HepG2 (cell line): ENCODE data around the gene HOMEZ. TPM values are rescaled to one million over a fixed set of nuclear protein-coding genes. Genes with fewer than 3 reads are reported as not detected.

ENCODE experiments used
- ATF1 ChIP-seq: IDR thresholded peaks from 2 replicates; pipeline ENCODE4 v1.6.1; 2016; ENCODE audit warnings: mild to moderate bottlenecking, control low read depth
- BORCS8-MEF2B ChIP-seq: sonication (generic); formaldehyde crosslinking; IDR thresholded peaks from 2 replicates; pipeline ENCODE4 v1.8.0; 2022; ENCODE audit warnings: mild to moderate bottlenecking, missing genetic modification reagents
- CEBPG ChIP-seq: IDR thresholded peaks from 2 replicates; pipeline ENCODE4 v1.6.1; 2016
- FIP1L1 ChIP-seq: fragments of 200-400 bp; formaldehyde crosslinking; IDR thresholded peaks from 2 replicates; pipeline ENCODE4 v1.6.1; 2018; ENCODE audit warnings: low read depth, mild to moderate bottlenecking, low read length, moderate library complexity, borderline replicate concordance; ENCODE audit not compliant: insufficient read depth
- FOXC1 ChIP-seq: sonication (generic); formaldehyde crosslinking; IDR thresholded peaks from 2 replicates; pipeline ENCODE4 v1.8.0; 2022; ENCODE audit warnings: mild to moderate bottlenecking, missing genetic modification reagents, borderline replicate concordance
- HDAC1 ChIP-seq: sonication (generic); formaldehyde crosslinking; IDR thresholded peaks from 2 replicates; pipeline ENCODE4 v1.5.1; 2020; ENCODE audit warnings: mild to moderate bottlenecking, missing genetic modification reagents
- SNAI1 ChIP-seq: sonication (generic); formaldehyde crosslinking; IDR thresholded peaks from 2 replicates; pipeline ENCODE4 v1.5.0; 2020; ENCODE audit warnings: mild to moderate bottlenecking, missing genetic modification reagents, borderline replicate concordance
- SOX5 ChIP-seq: IDR thresholded peaks from 2 replicates; pipeline ENCODE4 v1.6.1; 2016; ENCODE audit warnings: borderline replicate concordance
- TMF1 ChIP-seq: sonication (generic); formaldehyde crosslinking; IDR thresholded peaks from 2 replicates; pipeline ENCODE4 v1.8.1; 2022; ENCODE audit warnings: low read depth, missing genetic modification reagents
- ZNF230 ChIP-seq: sonication (generic); formaldehyde crosslinking; IDR thresholded peaks from 2 replicates; pipeline ENCODE4 v1.4.0; 2020; ENCODE audit warnings: mild to moderate bottlenecking, missing genetic modification reagents
- ZNF383 ChIP-seq: sonication (generic); formaldehyde crosslinking; IDR thresholded peaks from 2 replicates; pipeline ENCODE4 v1.4.0; 2020; ENCODE audit warnings: missing genetic modification reagents, mild to moderate bottlenecking, borderline replicate concordance
- ZNF543 ChIP-seq: sonication (generic); formaldehyde crosslinking; IDR thresholded peaks from 2 replicates; pipeline ENCODE4 v1.4.0; 2020; ENCODE audit warnings: mild to moderate bottlenecking, missing genetic modification reagents
- ZNF557 ChIP-seq: sonication (generic); formaldehyde crosslinking; IDR thresholded peaks from 2 replicates; pipeline ENCODE4 v1.4.0; 2020; ENCODE audit warnings: missing genetic modification reagents
- polyA plus RNA-seq, 8 experiments: library from polyadenylated mRNA; depleted of rRNA in 3 of 8; stranded (reverse) in 7 of 8; unstranded in 1 of 8; fragments of >200 nt; fragmentation: Illumina TruSeq in 4 of 8; extraction: Trizol in 4 of 8; gene quantifications; 2 replicates each; pipeline versions ENCODE4 v1.2.1 to v1.2.3, GENCODE V29; 2011 to 2016; ENCODE audit warnings: low read depth in 4 of 8, missing spikeins in 1 of 8, mixed read lengths in 1 of 8; ENCODE audit not compliant: insufficient read depth in 1 of 8
- total RNA-seq, 5 experiments: library from RNA; depleted of rRNA; stranded (reverse); fragments of >200 nt; fragmentation: Illumina TruSeq; extraction: Trizol; gene quantifications; 2 replicates each; pipeline ENCODE4 v1.2.3, GENCODE V29; 2016; ENCODE audit warnings: low read depth in 1 of 5
- TF ChIP-seq, protein P1 (sequence below): sonication (generic); formaldehyde crosslinking; IDR thresholded peaks from 2 replicates; pipeline ENCODE4 v1.4.0; 2020; ENCODE audit warnings: missing genetic modification reagents, borderline replicate concordance
- TF ChIP-seq, protein P2 (sequence below): sonication (generic); formaldehyde crosslinking; IDR thresholded peaks from 2 replicates; pipeline ENCODE4 v1.8.1; 2023; ENCODE audit warnings: mild to moderate bottlenecking, missing genetic modification reagents
- TF ChIP-seq, protein P3 (sequence below): sonication (generic); formaldehyde crosslinking; conservative IDR thresholded peaks from 2 replicates; pipeline ENCODE4 v1.5.0; 2020; ENCODE audit warnings: missing genetic modification reagents
- TF ChIP-seq, protein P4 (sequence below): sonication (generic); formaldehyde crosslinking; IDR thresholded peaks from 2 replicates; pipeline ENCODE4 v1.4.0; 2020; ENCODE audit warnings: low read depth, mild to moderate bottlenecking, missing genetic modification reagents

Gene HOMEZ
- total and polyA plus RNA-seq, 2 of the 13 experiments (the other 11 are each of a cell fraction or from before 2014, with no cell fraction given), result 14.5 to 31.8 TPM

DNA sequence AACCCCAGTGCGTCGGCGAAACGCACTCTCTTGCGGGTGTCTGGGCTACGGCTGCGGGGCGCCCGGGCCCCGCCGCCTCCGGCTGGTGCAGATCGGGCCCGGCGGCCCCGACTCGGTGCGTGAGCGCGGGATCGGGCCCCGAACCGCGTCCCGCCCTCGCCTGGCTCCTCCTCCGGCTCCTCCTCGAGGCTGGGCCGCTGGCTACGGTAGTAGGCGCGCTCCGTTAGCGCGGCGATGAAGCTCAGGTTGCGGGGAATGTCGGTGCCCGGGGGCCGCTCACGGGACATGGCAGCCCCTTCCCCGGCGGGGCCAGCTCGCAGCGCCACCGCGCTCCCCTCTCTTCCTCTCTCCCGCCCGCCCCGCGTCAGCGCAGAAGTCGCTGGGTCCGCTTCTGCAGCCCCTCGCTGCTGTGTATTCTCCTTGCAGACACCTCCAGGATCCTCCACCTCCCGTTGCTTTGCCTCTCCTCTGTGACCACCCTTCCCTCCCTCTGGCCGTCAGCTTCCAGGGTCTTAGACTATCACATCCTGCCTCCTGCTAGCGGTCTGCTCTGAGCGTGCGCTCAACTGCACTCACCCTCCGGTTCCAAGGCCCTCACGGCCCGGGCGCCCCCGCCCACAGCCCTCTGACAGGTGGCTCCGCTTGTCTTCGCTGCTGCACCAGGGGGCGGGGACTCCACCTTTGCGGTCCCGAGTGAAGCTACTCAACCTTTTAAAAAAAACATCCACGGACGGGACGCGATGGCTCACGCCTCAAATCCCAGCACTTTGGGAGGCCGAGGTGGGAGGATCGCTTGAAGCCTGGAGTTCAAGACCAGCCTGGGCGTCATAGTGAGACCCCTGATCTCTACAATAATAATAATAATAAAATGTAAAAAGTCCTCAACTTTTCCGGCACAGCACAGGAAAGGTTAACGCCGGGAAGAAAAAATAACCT, 16.6 kb upstream of the HOMEZ start, which contains the start of gene PPP1R3E (continued):
- TF ChIP-seq ZNF543 (CRISPR knock-in tag) (peak; percentile 83), BORCS8-MEF2B (CRISPR knock-in tag) (no peak), ZNF230 (CRISPR knock-in tag) (no peak), ZNF383 (CRISPR knock-in tag) (0 out of 2 replicates have a peak, but pooled peaks have one; percentile 71), HDAC1 (CRISPR knock-in tag) (no peak), ATF1 (CRISPR knock-in tag) (no peak), TMF1 (CRISPR knock-in tag) (no peak), FIP1L1 (no peak; the same call in 1 of the 2 replicates), ZNF557 (CRISPR knock-in tag) (peak; percentile 42), CEBPG (CRISPR knock-in tag) (peak; percentile 11; the same call in 1 of the 2 replicates), FOXC1 (CRISPR knock-in tag) (no peak), SOX5 (CRISPR knock-in tag) (peak; percentile 27; the same call in 1 of the 2 replicates), SNAI1 (CRISPR knock-in tag) (peak; percentile 95; the same call in 1 of the 2 replicates)
- TF ChIP-seq, protein P1, sequence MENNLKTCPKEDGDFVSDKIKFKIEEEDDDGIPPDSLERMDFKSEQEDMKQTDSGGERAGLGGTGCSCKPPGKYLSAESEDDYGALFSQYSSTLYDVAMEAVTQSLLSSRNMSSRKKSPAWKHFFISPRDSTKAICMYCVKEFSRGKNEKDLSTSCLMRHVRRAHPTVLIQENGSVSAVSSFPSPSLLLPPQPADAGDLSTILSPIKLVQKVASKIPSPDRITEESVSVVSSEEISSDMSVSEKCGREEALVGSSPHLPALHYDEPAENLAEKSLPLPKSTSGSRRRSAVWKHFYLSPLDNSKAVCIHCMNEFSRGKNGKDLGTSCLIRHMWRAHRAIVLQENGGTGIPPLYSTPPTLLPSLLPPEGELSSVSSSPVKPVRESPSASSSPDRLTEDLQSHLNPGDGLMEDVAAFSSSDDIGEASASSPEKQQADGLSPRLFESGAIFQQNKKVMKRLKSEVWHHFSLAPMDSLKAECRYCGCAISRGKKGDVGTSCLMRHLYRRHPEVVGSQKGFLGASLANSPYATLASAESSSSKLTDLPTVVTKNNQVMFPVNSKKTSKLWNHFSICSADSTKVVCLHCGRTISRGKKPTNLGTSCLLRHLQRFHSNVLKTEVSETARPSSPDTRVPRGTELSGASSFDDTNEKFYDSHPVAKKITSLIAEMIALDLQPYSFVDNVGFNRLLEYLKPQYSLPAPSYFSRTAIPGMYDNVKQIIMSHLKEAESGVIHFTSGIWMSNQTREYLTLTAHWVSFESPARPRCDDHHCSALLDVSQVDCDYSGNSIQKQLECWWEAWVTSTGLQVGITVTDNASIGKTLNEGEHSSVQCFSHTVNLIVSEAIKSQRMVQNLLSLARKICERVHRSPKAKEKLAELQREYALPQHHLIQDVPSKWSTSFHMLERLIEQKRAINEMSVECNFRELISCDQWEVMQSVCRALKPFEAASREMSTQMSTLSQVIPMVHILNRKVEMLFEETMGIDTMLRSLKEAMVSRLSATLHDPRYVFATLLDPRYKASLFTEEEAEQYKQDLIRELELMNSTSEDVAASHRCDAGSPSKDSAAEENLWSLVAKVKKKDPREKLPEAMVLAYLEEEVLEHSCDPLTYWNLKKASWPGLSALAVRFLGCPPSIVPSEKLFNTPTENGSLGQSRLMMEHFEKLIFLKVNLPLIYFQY, result peak; percentile 6; the same call in 1 of the 2 replicates
- TF ChIP-seq, protein P2, sequence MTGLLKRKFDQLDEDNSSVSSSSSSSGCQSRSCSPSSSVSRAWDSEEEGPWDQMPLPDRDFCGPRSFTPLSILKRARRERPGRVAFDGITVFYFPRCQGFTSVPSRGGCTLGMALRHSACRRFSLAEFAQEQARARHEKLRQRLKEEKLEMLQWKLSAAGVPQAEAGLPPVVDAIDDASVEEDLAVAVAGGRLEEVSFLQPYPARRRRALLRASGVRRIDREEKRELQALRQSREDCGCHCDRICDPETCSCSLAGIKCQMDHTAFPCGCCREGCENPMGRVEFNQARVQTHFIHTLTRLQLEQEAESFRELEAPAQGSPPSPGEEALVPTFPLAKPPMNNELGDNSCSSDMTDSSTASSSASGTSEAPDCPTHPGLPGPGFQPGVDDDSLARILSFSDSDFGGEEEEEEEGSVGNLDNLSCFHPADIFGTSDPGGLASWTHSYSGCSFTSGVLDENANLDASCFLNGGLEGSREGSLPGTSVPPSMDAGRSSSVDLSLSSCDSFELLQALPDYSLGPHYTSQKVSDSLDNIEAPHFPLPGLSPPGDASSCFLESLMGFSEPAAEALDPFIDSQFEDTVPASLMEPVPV (CRISPR knock-in tag), result no peak; the same call in 1 of the 2 replicates
- TF ChIP-seq, protein P3, sequence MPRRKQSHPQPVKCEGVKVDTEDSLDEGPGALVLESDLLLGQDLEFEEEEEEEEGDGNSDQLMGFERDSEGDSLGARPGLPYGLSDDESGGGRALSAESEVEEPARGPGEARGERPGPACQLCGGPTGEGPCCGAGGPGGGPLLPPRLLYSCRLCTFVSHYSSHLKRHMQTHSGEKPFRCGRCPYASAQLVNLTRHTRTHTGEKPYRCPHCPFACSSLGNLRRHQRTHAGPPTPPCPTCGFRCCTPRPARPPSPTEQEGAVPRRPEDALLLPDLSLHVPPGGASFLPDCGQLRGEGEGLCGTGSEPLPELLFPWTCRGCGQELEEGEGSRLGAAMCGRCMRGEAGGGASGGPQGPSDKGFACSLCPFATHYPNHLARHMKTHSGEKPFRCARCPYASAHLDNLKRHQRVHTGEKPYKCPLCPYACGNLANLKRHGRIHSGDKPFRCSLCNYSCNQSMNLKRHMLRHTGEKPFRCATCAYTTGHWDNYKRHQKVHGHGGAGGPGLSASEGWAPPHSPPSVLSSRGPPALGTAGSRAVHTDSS (CRISPR knock-in tag), result no peak
- TF ChIP-seq, protein P4, sequence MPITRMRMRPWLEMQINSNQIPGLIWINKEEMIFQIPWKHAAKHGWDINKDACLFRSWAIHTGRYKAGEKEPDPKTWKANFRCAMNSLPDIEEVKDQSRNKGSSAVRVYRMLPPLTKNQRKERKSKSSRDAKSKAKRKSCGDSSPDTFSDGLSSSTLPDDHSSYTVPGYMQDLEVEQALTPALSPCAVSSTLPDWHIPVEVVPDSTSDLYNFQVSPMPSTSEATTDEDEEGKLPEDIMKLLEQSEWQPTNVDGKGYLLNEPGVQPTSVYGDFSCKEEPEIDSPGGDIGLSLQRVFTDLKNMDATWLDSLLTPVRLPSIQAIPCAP (CRISPR knock-in tag), result no peak
